Sigmoid colon (tissue), 7 donors: ENCODE data around the gene RHBDF1. TPM values are rescaled to one million over a fixed set of nuclear protein-coding genes. Genes with fewer than 3 reads are reported as not detected.
A peak's percentile ranks its signal among the peaks of the same experiment; 100 is the strongest.

Experiments used
- DNase-seq: peaks from one replicate; pipeline ENCODE4 v3.0.0-alpha.2; 2019
- H3K27ac ChIP-seq, 4 donors: fragments of 200-600 bp; sonication (generic); one replicate each; pipeline ENCODE4 v1.5.1; 2016 to 2019; ENCODE audit warnings: mild to moderate bottlenecking in 1 of 4
- H3K27me3 ChIP-seq, 3 donors: fragments of 200-600 bp; sonication (generic); one replicate each; pipeline ENCODE4 v1.5.1; 2019; ENCODE audit warnings: mild to moderate bottlenecking in 1 of 3
- H3K36me3 ChIP-seq, 4 donors: fragments of 200-600 bp; sonication (generic); one replicate each; pipeline ENCODE4 v1.5.1; 2016 to 2019
- H3K4me1 ChIP-seq, 4 donors: fragments of 200-600 bp; sonication (generic); one replicate each; pipeline ENCODE4 v1.5.1; 2017 to 2019
- H3K4me3 ChIP-seq, 4 donors: fragments of 200-600 bp; sonication (generic); one replicate each; pipeline ENCODE4 v1.5.1; 2017 to 2019; ENCODE audit warnings: mild to moderate bottlenecking in 2 of 4, moderate library complexity in 1 of 4
- H3K9me3 ChIP-seq, 4 donors: fragments of 200-600 bp in 3 of 4; sonication (generic) in 3 of 4; one replicate each; pipeline versions ENCODE4 v1.5.1 to v1.6.1; 2013 to 2019
- CTCF ChIP-seq, 4 experiments: fragments of 450-650 bp in 3 of 4; fragments of 200-600 bp in 1 of 4; IDR thresholded peaks; one replicate each; pipeline ENCODE4 v1.5.1; 2016 to 2019; ENCODE audit warnings: antibody characterized with exemption in 4 of 4, mild to moderate bottlenecking in 3 of 4, moderate library complexity in 2 of 4
- EP300 ChIP-seq, 4 donors: sonication (generic); formaldehyde crosslinking; IDR thresholded peaks; one replicate each; pipeline ENCODE4 v1.6.1; 2017; ENCODE audit warnings: antibody characterized with exemption in 4 of 4
- POLR2A ChIP-seq, 2 donors: fragments of 450-650 bp; IDR thresholded peaks; one replicate each; pipeline ENCODE4 v1.6.1; 2016; ENCODE audit warnings: antibody characterized with exemption in 2 of 2, mild to moderate bottlenecking in 2 of 2, moderate library complexity in 2 of 2
- POLR2AphosphoS5 ChIP-seq, 4 donors: sonication (generic); formaldehyde crosslinking; IDR thresholded peaks; one replicate each; pipeline ENCODE4 v1.6.1; 2017; ENCODE audit warnings: antibody characterized with exemption in 4 of 4
- WGBS, 2 donors: extraction: QIAGEN DNeasy Blood & Tissue Kit; methylation state at CpG; one replicate each; pipeline ENCODE4 v1.1.7; 2013; 5-methylcytosine and 5-hydroxymethylcytosine counted together
- intact Hi-C: fragments of 100-400 bp; cut with DNase I; formaldehyde crosslinking; loops from one replicate; pipeline ENCODE4 v1.15.1; 2023
- polyA plus RNA-seq, 3 donors: library from polyadenylated mRNA; stranded (reverse); fragments of 200-250 nt; gene quantifications; one replicate each; pipeline ENCODE4 v1.2.3, GENCODE V29; 2013
- total RNA-seq, 4 donors: library from RNA; depleted of rRNA; stranded (reverse); fragments of >200 nt; gene quantifications; one replicate each; pipeline ENCODE4 v1.1.0, GENCODE V29; 2016
- donor health status: healthy with polysubstance abuse.
- donor health status: Bipolar disorder and iron deficiency.
- donor health status: healthy.

The RHBDF1 gene
- total and polyA plus RNA-seq, 7 donors = 6.0 to 42.1 (median 18.2) TPM

GRCh38 chr16:62283-62967 is 10.0 kb downstream of the RHBDF1 start:
- Histone ChIP-seq H3K27ac (no peak overlapping the region), H3K4me1 (peaks cover 0 to 19% (median 17%) of the 10 kb centered on the region in 4 donors), H3K9me3 (no peaks in the 10 kb centered on the region), H3K36me3 (peaks cover 16 to 74% (median 55%) of the 10 kb centered on the region in 4 donors), H3K27me3 (no peaks in the 10 kb centered on the region), H3K4me3 (no peak overlapping the region)
- intact Hi-C loops = no loop called here
- DNase-seq = peak; percentile 61
- WGBS, 2 donors = 95 to 96% methylated on average over 34 of the region's 34 CpGs
- no peak for TF ChIP-seq CTCF (IDR thresholded peaks at IDR 0.05)
- TF ChIP-seq POLR2A (IDR thresholded peaks at IDR 0.05) = no peak
- no peak for TF ChIP-seq POLR2AphosphoS5 (IDR thresholded peaks at IDR 0.05)
- no peak for TF ChIP-seq EP300 (IDR thresholded peaks at IDR 0.05)

- Histone ChIP-seq H3K9me3 (no peaks in the 10 kb centered on the region), H3K4me1 (peaks cover 0 to 14% (median 12%) of the 10 kb centered on the region in 4 donors), H3K4me3 (no peak overlapping the region), H3K27ac (no peak overlapping the region), H3K27me3 (no peaks in the 10 kb centered on the region), H3K36me3 (peaks cover 16 to 79% (median 58%) of the 10 kb centered on the region in 4 donors)
- DNase-seq = peak; percentile 60
- TF ChIP-seq EP300 (IDR thresholded peaks at IDR 0.05) (no peak), POLR2A (IDR thresholded peaks at IDR 0.05) (no peak), CTCF (IDR thresholded peaks at IDR 0.05) (no peak)
- intact Hi-C loops = no loop called here
- 96% methylated on average over 32 of the region's 32 CpGs for WGBS, 2 donors
These were observed 10.6 kb downstream of the RHBDF1 start for GRCh38 chr16:61879-62281.

GRCh38 chr16:60929-61878 is 11.2 kb downstream of the RHBDF1 start:
- Histone ChIP-seq H3K27ac (no peak overlapping the region), H3K9me3 (no peaks in the 10 kb centered on the region), H3K36me3 (peaks cover 16 to 86% (median 62%) of the 10 kb centered on the region in 4 donors), H3K4me1 (peaks cover 0 to 10% (median 5%) of the 10 kb centered on the region in 4 donors), H3K27me3 (no peaks in the 10 kb centered on the region), H3K4me3 (no peak overlapping the region)
- 90 to 92% methylated on average over 89 of the region's 89 CpGs for WGBS, 2 donors
- intact Hi-C loops = no loop called here
- TF ChIP-seq POLR2AphosphoS5 (IDR thresholded peaks at IDR 0.05) (no peak), CTCF (IDR thresholded peaks at IDR 0.05) (no peak), EP300 (IDR thresholded peaks at IDR 0.05) (no peak), POLR2A (IDR thresholded peaks at IDR 0.05) (no peak)
- DNase-seq = peak; percentile 65

GRCh38 chr16:60166-60565 is 12.3 kb downstream of the RHBDF1 start:
- peak; percentile 67 for DNase-seq
- Histone ChIP-seq H3K27me3 (no peaks in the 10 kb centered on the region), H3K4me3 (no peak overlapping the region), H3K36me3 (peaks cover 16 to 96% (median 62%) of the 10 kb centered on the region in 4 donors), H3K4me1 (no peaks in the 10 kb centered on the region), H3K27ac (no peak overlapping the region), H3K9me3 (no peaks in the 10 kb centered on the region)
- intact Hi-C loops = no loop called here
- TF ChIP-seq POLR2A (IDR thresholded peaks at IDR 0.05) = no peak
- TF ChIP-seq POLR2AphosphoS5 (IDR thresholded peaks at IDR 0.05) = no peak
- WGBS, 2 donors = 85 to 90% methylated on average over 11 of the region's 11 CpGs
